Uterus (tissue), 2 donors: ENCODE measurements around the gene CDK2.
"Not testable (repeated sequence)": the region's sequence is repeated elsewhere in the genome, so short reads cannot be mapped to it uniquely, and the experiment has no call there.

ENCODE experiments used
- POLR2A ChIP-seq, 2 donors: fragments of 450-650 bp; IDR thresholded peaks; one replicate each; pipeline ENCODE4 v1.6.1; 2016; ENCODE audit warnings: antibody characterized with exemption in 2 of 2, mild to moderate bottlenecking in 1 of 2, moderate library complexity in 1 of 2
- TF ChIP-seq, protein P1 (sequence below), 4 experiments: fragments of 200-600 bp in 2 of 4; fragments of 450-650 bp in 2 of 4; sonication (generic) in 2 of 4; IDR thresholded peaks; one replicate each; pipeline ENCODE4 v1.5.1; 2016 to 2019; ENCODE audit warnings: antibody characterized with exemption in 4 of 4, mild to moderate bottlenecking in 2 of 4, moderate library complexity in 1 of 4

DNA sequence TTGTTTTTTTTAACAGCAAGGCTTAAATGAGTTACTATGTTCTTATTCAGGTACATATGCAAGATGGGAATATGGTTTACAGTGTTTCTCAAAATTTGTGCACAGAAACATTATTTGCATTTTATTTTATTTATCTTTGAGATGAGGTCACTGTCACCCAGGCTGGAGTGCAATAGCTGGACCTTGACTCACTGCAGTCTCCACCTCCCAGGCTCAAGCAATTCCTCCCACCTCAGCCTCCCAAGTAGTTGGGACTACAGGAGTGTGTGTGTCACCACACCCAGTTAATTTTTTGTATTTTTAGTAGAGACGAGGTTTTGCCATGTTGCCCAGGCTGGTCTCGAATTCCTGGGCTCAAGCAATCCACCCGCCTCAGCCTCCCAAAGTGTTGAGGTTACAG lies 47.6 kb upstream of the CDK2 start:
- TF ChIP-seq, protein P1, sequence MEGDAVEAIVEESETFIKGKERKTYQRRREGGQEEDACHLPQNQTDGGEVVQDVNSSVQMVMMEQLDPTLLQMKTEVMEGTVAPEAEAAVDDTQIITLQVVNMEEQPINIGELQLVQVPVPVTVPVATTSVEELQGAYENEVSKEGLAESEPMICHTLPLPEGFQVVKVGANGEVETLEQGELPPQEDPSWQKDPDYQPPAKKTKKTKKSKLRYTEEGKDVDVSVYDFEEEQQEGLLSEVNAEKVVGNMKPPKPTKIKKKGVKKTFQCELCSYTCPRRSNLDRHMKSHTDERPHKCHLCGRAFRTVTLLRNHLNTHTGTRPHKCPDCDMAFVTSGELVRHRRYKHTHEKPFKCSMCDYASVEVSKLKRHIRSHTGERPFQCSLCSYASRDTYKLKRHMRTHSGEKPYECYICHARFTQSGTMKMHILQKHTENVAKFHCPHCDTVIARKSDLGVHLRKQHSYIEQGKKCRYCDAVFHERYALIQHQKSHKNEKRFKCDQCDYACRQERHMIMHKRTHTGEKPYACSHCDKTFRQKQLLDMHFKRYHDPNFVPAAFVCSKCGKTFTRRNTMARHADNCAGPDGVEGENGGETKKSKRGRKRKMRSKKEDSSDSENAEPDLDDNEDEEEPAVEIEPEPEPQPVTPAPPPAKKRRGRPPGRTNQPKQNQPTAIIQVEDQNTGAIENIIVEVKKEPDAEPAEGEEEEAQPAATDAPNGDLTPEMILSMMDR (IDR thresholded peaks at IDR 0.05), result not testable (repeated sequence)
- not testable (repeated sequence) for TF ChIP-seq POLR2A (IDR thresholded peaks at IDR 0.05)
